NCI-H146 (cell line): ENCODE data around the gene MYMX.

Source experiments
- DNase-seq: peaks from one replicate; lab custom pipeline; 2025; lab: John Stamatoyannopoulos, UW

MYMX gene

GRCh38 chr6:44264154-44265006 lies 47.7 kb downstream of the MYMX start:
- DNase-seq = no peak

GRCh38 chr6:44265007-44265721 lies 48.4 kb downstream of the MYMX start, which contains the start of gene NFKBIE:
TSS of gene NFKBIE (minus strand) at chr6:44265551. CDS start at chr6:44265346, 205 bp downstream.
- DNase-seq = peak; percentile 97

- DNase-seq = no peak
These were observed 49.1 kb downstream of the MYMX start for GRCh38 chr6:44265722-44266233.

- DNase-seq = no peak
These were observed 49.6 kb downstream of the MYMX start for GRCh38 chr6:44266347-44266746.

- no peak for DNase-seq
These were observed 50.5 kb downstream of the MYMX start for GRCh38 chr6:44267252-44267651.
